NCI-H2029 treated with DMSO at 0.1 percent for 48 hours (cell line): Measurements from ENCODE around the gene TBC1D3H.
"Not testable (repeated sequence)": the region's sequence is repeated elsewhere in the genome, so short reads cannot be mapped to it uniquely, and the experiment has no call there.

Experiments
- DNase-seq: peaks from one replicate; lab custom pipeline; 2025; lab: John Stamatoyannopoulos, UW

TBC1D3H gene

DNA sequence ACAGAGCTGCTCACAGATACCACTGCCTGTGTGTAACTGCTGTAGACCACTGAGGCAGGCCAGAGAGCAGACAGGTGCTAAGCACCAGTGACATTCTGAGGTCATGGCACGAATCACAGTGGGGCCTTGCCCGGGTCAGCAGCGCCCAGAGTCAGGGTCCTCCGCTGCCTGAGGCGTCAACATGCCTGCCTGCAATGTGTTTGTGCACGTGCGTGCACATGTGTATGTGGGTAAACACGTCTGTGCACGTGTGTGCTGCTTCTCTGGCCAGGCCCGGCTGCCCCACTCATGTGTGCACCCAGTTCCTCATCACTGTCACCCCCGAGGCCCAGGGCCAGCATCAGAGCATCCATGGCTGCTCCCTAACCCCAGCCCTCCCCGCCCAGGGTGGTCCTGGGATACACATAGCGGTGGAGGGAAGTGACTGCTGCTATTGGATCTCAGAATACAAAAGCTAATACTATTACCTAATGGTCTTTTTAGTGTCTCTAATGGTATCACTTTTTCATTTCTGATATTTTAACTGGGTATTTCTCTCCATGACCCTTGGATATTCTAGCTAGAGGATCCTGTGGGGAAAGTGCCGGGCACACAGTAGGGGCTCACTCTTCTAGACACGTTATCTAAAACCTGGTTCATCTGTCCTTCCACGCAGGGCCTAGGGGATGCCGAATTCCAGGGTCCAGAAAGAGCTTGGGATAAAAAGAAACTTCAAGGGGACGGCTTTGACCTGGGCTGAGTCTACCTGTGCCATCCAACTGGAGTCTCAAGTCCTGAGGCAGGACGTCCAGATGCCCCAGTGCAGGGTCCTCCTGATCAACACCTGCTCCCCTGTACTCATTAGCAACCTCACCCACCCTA lies at the start of gene TBC1D3H:
TSS of gene TBC1D3H (minus strand) at position 51 of the 861 bp plus-strand sequence. CDS start 1,540 bp downstream, outside the sequence.
- not testable (repeated sequence) for DNase-seq

DNA sequence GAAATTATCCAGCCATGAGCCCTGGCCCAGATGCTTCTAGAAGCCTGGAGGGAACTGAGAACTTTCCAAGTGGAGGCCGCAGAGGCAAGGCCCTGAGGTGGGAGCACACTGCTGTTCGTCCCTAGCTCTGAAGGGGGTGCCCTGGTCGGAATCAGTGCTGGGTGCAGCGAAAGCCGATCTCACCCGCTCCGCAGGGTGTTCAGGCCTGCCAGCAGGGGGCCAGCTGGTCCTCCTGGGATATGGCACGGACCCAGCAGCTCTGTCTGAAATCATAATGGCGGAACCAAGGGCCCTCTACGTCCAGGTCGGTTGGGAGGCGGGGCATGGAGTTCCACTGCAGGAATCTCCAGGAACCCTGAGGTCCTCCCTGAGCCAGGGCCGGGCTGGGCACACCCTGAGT lies 40.7 kb upstream of the TBC1D3H start:
- DNase-seq: not testable (repeated sequence)

DNA sequence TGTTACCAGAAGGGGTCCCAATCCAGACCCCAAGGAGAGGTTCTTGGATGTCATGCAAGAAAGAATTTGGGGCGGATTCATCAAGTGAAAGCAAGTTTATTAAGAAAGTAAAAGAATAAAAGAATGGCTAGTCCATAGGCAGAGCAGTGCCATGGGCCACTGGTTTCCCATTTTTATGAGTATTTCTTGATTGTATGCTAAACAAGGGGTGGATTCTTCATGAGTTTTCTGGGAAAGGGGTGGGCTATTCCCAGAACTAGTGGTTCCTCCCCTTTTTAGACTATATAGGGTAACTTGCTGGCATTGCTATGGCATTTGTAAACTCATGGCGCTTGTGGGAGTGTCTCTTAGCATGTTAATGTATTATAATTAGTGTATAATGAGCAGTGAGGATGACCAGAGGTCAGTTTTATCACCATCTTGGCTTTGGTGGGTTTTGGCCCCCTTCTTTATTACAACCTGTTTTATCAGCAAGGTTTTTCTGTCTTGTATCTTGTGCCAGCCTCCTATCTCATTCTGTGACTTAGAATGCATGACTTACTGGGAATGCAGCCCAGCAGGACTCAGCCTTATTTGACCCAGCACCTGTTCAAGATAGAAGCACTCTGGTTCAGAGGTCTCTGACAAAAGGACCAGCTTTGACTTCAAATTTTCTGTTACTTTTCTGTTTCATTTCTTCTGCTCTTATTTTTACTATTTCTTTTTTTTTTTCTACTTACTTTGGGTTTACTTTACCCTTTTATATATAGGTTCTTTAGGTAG lies 27.1 kb upstream of the TBC1D3H start:
- DNase-seq: not testable (repeated sequence)

DNA sequence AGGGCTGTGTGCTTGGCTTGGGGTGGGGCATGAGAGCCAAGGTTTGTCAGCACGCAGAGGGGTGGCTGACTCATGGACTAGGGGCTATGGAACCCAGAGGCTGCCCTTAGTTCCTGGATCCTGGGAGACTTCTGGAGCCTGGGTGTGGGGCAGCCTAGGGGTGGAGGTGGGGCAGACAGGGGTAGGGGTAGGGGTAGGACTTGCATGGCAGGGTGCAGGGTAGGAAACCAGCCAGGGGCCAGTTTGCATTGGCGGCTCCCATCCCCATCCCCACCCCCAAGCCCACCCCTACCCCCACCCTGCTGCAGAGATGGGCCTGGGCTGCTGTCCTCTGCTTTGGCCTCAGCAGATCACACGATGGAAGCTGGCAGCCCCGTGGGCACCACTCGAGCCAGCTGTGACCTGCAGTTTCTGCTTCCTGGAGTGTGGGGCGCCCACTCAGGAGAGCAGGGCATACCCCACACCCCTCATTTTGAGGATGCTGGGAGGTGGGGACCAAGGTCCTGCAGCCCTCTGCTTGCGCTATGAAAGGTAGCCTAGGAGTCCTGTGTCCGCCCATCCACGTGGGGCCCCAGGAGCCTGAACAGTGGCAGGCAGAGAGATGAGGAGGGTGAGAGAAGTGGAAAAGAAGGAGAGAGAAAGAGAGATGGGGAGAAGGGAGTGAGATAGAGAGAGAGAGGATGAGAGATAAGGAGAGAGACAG lies 2.9 kb upstream of the TBC1D3H start:
- DNase-seq: not testable (repeated sequence)

DNA sequence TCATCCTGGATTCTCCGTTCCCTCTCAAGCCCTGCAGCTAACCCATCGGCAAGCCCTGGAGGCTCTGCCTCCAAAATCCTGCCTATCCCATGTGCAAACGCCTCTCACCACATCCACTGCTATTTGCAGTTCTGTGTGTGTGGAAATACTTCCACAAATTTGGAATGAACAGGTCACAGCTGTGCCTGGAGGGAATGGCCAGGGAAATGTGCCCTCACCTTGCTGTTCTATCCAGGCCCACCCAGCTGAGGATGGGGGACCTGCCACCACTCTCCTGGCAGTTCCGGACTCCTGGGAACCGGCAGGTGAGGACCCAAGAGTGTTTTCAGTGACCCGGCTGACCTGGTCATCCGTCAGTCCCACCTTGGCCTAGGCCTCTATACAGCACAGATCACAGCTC lies 12.3 kb downstream of the TBC1D3H start:
- DNase-seq: not testable (repeated sequence)

DNA sequence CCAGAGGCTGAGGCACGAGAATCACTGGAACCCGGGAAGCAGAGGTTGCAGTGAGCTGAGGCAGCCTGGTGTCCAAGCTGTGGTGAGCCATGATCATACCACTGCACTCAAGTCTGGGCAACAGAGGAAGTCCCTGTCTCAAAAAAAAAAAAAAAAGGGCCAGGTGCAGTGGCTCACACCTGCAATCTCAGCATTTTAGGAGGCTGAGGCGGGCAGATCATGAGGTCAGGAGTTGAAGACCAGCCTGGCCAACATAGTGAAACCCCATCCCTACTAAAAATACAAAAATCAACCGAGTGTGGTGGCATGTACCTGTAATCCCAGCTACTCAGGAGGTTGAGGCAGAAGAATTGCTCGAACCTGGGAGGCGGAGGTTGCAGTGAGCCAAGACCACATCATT lies 25.7 kb downstream of the TBC1D3H start:
- not testable (repeated sequence) for DNase-seq
